ENCODE results near the gene ERC2.

The ERC2 gene

DNA sequence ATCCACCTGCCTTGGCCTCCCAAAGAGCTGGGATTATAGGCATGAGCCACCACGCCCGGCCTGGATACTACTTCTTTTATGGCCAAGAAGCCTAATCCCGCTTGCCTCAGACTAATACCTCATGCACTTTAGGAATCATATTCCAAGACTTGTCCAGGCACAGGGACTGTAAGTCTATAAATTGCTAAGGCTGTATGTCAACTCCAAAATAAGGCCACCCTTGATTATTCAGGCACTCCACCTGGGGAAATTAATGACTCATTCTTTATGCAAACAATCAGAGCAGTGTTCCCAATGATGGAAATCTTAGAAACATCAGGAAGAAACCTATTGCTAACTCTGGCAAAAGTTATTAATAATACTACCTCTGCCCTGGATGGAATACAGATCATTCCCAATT lies 98.4 kb downstream of the ERC2 start:
- no peak for DNase-seq

DNA sequence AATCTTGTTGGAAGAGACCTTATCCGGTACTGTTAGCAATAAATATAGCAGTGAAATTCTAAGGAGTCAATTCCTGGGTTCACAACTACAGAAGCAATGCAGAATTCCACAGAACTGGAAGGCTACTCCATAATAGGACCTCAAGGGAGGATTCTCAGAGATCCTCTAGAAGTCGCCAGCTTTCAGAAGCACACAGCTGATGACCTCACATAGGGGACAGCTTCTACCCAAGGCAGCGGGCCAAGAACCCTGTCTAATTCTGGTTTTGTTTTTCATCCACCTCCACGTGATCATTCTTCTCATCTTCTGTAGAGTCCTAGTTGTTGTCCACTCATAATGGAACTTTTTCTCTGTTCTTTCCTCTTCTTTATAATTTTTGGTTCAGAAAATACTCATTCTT lies 99.4 kb downstream of the ERC2 start:
- DNase-seq, result peak in 4 of 56 donors; percentile 2 to 43 (median 16)

DNA sequence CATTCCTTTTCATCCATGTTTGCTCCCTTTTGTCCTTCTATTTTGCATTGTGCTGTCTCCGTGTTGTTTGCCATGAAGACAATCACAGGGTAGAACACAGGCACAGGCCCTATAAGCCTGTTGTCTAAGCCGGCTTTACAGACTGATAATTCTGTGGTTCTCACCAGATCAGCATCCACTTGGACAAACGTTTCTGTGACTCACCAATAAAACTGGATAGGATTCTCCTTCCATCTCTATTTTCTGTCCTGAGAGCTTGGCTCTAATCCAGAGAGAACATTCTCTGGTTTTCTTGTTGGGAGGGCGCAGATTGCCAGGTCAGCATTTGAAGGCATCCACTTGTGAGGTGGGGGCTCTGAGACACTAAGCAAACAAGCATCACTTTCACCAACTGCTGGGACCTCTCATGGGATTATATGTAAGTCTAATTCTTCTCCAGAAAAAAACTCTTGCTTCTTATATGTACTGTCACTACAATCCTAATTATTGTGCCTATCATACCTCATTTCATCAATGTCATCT lies 101.6 kb downstream of the ERC2 start:
- DNase-seq, result peak in 1 of 56 donors; percentile 14

DNA sequence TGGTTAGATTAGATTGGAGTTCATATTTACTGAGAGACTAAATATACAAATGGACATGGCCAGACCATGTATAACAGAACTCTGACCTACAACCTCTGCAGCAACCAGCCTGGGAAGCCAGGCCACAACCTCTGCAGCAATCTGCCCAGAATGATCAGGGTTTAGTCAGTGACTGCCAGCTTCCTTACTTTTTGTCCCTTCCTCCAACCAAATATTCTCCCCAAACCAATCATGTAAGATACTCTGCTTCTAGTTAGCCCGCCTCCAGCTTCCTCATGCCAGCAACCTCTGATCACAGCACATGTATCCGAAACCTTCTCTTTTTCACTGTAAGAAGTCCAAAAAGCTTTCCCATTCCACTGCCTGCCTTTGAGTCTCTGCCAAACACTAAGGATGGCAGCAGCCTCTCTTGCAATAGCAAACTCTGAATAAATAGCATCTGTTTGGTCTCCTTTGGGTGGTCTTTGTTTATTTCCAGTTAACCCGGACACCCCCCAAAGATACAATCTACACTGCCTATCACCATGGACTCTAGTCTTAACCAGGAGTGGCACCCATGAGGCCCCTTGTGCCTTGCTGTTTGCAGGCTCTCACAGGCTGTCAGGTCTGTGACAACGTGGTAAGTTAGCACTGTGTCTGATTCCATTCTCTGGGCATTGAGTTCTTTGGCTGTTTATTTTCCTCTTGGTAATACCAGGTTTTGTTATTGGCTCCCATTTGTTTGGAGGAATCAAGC lies 102.2 kb downstream of the ERC2 start:
- DNase-seq, result peak in 3 of 56 donors; percentile 2 to 13 (median 4)

DNA sequence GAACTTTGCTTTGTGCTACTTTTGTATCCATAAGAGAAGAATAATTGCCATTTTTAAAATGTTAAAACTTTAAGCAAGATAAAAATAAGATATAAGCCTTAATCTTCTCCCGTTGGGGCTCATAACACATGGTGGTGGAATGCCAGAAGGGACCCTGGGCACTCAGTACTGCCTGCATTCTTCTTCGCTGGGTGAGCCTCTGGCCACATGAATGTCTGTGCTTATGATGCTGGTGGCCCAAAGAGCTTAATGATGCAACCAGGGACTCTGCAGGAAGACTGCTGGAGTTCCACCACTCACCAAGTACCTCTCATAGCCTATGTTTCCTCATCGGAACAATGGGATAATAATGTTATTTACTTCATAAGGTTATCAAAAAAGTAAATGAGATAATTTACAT lies 103.6 kb downstream of the ERC2 start:
- no peak for DNase-seq

DNA sequence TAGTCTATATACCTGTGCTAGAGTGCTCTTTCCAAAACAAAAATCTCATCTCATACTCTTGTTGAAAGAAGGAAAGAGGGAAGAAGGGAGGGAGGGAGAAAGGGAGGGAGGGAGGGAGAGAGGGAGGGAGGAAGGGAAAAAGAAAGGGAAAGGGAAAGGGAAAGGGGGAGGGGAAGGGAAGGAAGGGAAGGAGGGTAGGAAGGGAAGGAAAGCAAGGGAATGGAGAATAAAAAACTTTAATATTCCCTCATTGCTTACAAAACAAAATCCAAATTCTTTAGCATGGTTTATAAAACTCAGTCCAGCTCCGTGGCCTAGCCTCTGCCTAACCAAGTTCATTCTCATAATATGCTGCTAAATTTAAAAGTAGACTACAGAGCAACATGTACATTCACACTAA lies 104.5 kb downstream of the ERC2 start:
- no peak for DNase-seq

DNA sequence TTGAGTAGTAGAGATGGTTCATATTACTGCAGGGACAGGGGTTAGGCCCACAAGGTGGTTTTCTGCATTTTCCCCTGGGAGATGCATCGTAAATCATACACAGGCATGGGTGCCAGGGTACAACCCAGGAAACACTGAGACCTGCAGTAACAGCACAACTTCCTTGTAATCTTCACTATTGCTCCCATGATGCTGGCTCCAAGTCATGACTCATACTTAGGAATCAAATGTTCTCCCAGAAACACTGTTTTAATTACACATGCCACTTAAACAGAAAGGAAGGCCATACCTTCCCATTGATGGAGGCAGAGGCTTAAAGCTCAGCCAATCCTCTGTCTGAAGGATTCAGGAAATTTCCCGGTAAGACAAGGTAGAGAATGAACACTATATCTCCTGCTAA lies 106.5 kb downstream of the ERC2 start:
- no peak for DNase-seq

DNA sequence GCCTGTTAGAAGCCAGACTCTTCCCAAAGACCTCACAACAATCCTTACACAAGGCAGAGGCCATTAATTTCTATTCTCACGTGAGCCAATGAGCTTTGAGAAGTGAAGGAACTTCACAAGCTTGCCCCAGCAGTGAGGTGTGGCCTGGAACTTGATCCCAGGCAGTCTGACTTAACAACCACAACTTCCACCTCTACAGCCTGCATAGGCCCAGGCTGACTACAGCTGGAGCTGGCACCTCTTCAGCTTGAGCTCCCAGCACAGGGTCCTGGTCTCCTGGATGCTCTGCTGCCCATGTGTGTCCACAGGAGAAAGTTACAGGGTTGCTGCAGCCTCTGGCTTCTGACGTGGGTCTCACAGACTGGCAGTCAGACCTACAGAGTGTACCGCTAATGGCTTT lies 111.0 kb downstream of the ERC2 start:
- DNase-seq, result no peak

DNA sequence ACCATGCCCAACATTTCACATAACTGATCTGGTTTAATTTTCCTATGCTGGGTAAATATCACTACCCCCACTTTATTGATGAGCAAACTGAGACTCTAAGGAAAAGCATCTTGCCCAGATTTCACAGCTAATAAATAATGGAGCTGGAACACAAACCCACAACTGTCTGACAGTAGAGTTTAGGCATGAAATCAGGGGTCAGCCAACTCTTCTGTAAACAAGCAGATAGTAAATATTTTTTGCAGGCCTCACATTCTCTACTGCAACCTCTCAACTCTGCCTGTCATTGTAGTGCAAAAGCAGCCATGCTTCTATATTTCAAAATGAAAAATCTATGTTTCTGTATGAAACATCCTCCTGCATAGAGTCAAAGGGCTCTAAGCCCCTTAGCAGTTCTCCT lies 111.5 kb downstream of the ERC2 start:
- no peak for DNase-seq

DNA sequence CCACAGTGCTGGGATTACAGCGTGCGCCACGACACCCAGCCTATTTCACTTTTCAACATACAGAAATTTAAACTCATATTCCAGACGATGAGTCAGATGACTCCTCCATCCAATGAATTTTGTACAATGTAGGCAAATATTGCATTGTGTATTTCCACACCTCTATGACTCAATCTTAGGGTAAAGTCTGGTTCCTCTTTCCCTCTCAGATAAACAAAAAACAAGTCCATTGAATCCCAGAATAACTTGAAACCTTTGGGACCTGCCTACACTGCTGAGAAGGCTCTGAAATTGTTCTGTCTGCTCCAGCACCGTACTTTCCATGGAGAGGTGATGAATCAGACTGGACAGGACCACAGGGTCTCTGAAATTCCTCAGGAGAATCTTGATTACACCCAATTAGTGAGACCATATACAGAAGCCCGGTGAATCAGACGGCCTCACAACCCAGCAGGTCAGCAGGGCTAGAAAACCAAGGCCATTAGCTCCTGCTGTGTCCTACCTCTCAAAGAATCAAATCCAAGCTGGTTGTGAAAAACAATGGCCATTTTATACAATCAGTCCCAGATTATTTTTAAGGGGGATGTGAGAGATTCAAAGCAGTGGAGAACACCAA lies 112.6 kb downstream of the ERC2 start:
- no peak for DNase-seq

DNA sequence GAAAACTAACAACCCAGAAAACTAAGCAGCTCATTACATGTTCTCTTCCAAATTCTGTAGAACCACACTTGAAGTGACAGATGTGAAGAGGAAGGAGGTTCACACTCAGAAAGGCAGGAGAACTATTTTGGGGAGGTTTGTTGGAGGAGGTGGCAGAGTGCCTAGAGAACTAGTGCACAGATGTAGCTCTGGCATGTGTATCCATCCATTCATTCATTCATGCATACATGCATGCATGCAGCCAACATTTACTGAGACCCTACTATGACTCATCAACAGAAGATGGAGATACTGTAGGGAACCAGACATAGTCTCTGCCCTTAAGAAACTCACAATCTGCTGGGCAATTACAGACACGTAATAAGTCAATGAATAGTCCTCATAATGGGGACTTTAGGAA lies 116.7 kb downstream of the ERC2 start:
- DNase-seq, result no peak

DNA sequence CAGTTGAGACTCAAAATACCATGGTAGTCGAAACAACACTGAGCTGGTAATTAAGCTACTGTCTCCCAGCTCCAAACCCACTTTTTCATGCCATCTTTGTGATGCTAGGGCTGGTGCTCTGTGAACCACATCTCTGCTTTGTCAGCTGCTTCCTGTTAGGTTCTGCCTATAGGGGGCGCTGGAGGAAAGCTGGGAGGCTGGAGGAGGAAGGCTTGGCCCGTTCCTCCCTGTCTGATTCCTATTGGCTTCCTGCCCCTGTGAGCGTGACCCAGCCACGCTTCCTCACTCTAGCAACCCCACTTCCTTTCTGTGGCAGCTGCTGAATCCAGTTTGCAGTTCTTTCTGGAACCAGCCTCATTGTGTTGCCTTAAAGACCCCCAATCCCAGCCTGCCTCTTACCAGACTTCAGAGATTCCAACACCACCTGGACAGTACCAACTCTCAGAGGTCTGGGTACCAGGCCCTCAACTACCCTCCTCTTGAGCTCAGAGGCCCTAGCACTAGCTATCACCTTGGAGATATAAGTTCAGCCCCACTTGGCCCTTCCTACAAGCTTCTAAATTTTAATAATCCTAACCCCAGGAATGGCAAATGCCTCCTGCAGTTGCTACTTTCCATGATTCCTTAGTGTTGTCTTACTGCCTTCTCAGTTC lies 120.9 kb downstream of the ERC2 start:
- DNase-seq, result peak in 49 of 56 donors; percentile 2 to 82 (median 57)

DNA sequence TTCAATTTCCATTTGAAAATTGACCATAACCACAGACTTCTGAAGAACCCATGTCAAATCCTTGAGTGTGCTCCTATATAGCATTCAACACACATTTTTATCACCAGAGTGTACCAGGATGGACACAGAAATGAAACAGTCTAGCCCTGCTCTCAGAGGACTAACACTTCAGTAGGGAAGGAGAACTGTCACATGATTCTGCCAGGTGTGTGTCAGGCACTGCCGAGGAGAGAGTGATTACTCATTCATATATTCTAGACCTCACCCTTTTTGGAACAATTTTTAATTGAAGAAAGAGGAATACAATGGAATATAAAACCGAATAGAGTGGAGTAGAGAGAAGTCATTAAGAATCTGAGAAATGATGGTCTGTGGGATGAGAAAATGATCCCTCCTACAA lies 125.8 kb downstream of the ERC2 start:
- peak in 3 of 56 donors; percentile 1 to 22 (median 21) for DNase-seq

DNA sequence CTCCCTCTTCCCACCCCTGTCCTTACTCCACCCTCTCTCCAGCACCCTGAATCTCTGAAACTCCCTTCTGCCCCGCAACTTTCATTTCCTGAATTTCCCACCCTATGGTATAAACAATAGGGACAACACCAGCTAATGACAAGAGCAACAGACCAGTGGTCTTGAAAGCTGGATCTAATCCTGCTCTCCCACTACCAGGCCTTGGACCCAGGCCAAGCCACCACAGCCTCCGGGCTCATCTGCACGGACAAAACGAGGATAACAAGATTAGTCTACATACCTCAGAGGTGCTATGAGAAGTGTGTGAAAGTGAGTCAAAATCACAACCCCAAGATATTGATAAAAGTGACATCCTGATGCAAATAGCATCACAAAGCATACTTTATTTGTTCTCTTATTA lies 128.6 kb downstream of the ERC2 start:
- DNase-seq, result no peak

DNA sequence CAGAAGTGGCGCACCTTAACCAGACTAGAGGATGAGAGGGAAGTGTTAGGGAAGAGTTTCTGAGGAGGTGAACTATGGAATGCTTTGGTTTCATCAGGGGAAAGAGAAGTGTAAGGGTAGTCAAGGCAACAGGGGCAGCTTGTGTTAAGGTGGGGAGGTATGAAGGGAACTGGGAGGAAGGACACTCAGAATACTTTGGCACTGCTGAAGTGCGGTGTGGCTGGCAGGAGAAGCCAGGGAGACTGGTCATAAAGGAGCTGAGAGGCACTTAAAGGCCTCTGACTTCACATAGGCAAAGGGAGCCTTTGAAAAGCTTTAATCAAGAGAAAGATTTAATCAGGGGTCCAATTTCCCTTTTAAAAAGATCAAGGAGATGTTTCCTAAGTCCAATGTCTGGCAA lies 129.0 kb downstream of the ERC2 start:
- DNase-seq, result no peak

DNA sequence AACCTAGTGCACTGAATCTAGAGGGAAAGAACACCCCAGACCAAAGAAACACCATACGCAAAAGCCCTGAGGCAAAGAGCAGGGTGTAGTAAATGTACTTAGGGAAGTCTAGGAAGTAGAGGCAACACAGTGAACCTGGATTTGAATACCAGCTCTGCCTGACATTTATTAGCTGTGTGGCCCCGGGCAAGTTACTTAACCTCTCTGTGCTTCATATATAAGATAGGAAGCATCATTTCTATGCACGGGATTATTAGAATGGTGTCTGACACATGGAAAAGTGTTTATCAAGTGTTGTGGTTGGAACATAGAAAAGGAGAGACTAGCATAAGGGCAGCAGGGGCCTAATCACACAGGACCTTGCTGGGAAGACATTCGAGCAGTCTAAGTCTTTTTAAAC lies 132.2 kb downstream of the ERC2 start:
- DNase-seq, result no peak

DNA sequence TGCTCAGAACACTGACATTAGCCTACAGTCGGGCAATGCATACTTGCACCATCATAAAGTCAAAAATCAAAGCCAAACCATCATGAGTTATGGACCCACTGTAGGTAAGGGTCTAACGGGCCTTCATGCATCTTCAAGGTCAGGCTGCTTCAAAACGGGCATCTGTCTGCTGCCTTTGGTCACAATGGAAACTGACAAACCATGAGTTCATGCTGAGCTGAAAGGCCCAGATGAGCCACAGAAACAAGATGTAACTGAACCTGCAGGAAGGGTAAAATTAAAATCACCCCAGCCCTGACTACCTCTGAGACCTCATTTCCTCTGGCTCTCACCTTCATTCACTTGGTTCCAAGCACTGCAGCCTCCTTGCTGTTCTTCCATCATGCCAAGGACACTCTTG lies 143.8 kb downstream of the ERC2 start:
- no peak for DNase-seq

DNA sequence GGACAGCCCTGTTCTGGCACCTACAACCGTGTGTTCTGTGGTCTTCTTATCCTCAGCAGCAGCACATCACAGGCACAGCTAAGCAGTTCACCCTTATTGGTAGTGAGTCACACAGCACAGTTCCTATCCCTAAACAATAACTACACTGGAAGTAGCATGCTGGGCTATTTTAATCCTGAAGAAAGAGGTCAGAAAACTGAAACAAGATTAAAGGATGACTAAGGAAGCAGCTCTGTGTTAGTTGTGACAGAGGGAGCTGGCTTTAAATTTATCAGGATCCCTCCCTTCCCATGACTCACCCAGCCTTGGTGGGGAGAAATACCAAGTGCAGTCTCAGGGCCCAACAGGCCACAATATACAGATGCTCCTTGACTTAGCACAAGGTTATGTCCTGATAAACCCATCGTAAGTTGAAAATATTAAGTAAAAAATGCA lies 144.3 kb downstream of the ERC2 start:
- DNase-seq, result peak in 7 of 56 donors; percentile 10 to 40 (median 25)

DNA sequence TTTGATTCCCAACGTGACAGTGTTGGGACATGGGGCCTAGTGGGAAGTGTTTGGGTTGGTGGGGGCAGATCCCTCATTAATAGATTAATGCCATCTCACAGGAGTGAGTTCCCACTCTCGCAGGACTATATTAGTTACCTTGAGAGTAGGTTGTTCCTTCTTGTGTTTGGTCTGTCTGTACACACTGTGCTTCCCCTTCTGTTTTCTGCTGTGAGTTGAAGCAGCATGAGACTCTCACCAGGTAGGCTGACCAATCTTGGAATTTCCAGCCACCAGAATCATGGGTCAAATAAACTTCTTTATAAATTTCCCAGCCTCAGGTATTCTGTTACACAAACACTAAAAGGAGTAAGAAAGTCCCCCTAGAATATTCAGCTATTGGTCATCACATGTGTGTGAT lies 145.4 kb downstream of the ERC2 start:
- DNase-seq, result no peak

DNA sequence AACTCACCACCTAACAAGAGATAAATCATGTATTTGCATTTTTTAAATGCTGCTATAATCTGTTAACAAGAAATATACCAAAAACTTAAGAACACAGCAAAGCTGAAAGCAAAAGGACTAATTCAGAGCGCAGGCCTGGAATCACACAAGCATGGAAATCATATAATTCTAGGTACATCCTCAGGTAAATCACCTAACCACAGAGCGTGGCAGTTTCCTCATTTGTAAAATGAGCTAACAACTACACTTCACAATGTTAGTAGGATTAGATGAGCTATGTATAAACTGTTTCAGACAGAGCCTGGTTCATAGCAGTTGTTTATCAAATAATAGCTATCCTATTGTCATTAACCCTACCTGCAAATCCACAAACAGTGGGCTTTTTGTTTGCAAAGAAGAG lies 146.4 kb downstream of the ERC2 start:
- DNase-seq, result no peak

DNA sequence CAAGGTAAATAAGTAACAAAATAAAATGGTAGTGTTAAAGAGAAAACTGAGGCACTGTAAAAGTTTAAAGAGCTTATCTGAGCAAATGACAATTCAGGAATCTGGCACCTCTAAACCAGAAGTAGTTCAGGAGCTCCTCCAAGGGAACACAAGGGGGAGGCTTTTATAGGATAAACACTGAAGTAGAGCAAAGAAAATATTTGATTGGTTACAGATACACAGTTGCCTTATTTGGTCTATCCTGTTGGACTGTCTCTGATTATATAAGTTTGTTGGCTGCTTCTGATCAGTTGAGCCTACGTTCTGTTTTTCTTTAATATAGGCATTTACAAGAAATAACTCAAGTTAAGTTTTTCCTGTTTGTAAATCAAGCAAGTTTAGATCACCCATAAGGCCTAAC lies 146.9 kb downstream of the ERC2 start:
- DNase-seq, result no peak

DNA sequence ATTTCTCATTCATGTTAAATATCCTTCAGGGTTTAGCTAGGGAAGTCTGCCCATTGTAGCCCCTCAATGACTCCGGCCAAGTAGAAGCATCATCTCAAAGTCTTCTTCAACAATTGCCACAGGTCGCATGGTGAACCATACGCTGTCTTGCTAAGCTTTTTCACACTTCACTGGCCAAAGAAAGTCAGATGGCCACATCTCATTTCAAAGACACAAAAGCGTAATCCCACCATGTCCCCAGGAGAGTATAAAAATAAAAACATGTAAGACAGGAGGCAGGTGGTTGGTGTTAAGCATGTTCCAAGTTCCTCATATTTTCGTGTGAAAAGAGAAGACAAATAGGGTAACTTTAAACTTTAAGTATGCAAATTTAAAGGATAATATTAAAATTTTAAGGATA lies 147.4 kb downstream of the ERC2 start:
- DNase-seq, result no peak

DNA sequence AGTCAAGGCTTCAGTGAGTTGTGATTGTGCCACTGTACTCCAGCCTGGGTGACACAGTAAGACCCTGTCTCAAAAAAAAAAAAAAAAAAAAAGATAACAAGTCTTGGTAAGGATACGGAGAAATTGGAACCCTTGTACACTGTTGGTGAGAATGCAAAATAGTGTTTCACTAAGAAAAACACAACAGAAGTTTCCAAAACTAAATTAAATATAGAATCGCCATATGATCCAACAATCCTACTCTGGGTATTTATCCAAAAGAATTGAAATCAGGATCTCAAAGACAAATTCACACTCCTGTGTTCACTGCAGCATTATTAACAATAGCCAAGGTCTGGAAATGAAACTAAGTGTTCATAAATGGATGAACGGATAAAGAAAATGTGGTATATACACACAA lies 149.4 kb downstream of the ERC2 start:
- no peak for DNase-seq
